Bone marrow (tissue), 2 donors: Measurements from ENCODE around the gene NTN4.
"Not testable (repeated sequence)": the region's sequence is repeated elsewhere in the genome, so short reads cannot be mapped to it uniquely, and the experiment has no call there.

Experiments used
- DNase-seq, 2 donors: peaks; one replicate each; lab custom pipeline; 2025; lab: John Stamatoyannopoulos, UW

Gene NTN4

DNA sequence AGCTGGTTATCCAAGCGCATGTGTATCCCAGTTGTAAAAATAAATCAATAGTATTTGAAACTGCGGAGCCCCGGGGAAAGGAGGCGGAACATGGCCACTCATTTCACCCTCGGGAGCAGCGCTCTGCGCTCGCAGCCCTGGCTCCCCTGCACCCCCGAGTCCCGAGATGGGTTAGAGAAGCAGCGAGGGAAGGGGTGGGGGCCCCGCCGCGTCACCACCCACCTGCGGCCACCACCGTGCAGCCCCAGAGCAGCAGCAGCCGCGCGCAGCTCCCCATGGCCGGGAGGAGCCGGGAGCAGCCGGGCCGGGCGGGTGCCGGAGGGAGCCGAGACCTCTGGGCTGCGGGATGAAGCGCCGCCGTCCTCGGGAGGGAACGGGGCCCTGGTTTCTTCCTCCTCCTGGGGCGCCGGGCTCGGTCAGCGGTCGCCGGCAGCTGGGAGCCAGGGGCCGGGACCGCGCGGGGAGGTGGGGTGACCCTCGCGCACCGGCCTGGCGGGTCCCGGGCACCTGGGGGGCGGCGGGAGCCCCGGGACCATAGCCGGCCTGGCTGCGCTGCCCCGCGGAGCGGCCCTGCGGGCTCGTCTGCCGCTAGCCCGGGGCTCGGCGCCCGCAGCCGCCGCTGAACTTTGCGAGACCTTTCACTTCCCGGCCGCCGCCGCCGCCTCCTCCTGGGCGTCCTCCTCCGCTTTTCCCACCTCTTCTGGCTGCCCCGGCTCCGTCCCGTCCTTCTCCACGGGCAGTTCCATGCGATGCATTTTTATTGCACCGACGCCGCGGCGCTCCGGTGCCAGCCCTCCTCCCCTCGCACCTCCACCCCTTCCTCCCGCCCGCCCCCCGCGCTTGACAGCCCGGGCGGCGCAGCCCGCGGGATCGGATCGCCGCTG lies at the start of gene NTN4:
Gene NTN4 (minus strand): TSS at position 732 of the 884 bp plus-strand sequence. CDS start 455 bp downstream, at position 277.
- no peak for DNase-seq

DNA sequence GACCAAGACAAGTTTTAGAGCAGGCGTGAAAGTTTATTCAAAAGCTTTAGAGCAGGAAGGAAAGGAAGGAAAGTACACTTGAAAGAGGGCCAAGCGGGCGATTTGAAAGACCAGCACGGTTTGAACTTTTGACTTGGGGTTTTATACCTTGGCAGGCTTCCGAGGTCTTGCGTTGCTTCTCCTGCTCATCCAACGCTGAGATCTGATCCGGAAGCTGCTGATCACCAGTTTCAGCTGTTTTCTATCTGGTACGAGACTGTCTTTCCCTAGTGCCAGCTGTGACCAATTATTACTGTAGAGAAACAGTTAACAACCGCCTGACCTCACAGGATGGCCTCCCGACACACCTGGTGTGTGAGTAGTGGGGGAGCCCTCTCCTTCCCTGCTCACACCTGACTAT lies 47.6 kb upstream of the NTN4 start:
- DNase-seq: no peak

DNA sequence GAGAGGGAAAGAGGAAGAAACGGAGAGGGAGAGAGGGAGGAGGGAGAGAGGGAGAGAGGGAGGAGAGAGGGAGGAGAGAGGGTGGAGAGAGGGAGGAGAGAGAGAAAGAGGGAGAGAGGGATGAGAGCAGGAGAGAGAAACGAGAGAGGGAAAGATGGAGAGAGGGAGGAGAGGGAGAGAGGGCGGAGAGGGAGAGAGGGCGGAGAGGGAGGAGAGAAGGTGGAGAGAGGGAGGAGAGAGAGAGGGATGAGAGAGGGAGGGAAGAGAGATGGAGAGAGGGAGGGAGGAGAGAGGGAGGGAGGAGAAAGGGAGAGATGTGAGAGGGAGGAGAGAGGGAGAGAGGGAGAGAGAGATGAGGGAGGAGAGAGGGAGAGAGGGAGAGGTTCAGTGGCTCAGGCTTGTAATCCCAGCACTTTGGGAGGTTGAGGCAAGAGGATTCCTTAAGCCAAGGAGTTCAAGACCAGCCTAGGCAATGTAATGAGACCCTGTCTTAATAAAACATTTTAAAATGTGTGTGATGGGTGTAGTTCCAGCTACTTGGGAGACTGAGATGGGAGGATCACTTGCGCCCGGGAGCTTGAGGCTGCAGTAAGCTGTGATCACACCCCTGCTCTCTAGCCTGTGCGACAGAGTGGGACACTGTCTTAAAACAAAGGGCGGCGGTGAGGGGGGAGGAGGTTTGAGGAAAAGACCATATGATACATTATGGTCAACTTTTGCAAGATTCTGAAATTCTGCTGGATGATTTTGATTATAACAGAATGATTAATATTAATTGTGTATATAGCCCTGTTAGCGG lies 46.9 kb upstream of the NTN4 start:
- DNase-seq: no peak

DNA sequence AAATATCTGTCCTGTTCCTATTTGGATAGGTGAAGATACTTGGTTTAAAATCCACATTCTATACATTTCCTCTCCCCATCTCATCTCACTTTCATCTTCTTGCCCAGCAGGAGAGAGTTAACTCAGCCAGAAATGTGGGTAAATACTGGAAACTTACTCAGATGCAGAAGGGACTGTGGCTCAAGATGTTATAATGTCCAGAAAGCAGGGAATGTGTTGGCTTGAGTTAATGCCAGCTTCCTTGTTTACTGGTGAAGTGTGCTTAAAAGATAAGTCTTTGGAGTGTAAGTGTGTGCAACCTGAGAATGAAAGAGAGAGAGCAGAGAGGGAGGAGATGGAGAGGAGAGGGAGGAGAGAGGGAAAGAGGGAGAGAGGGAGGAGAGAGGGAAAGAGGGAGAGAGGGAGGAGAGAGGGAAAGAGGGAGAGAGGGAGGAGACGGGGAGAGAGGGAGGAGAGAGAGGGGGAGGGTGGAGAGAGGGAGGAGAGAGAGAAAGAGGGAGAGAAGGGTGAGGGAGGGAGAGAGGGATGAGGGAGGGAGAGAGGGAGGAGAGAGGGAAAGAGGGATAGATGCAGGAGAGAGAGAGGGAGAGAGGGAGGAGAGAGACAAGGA lies 46.2 kb upstream of the NTN4 start:
- no peak for DNase-seq

GRCh38 chr12:95836185-95836609 lies 45.6 kb upstream of the NTN4 start:
- DNase-seq: no peak

DNA sequence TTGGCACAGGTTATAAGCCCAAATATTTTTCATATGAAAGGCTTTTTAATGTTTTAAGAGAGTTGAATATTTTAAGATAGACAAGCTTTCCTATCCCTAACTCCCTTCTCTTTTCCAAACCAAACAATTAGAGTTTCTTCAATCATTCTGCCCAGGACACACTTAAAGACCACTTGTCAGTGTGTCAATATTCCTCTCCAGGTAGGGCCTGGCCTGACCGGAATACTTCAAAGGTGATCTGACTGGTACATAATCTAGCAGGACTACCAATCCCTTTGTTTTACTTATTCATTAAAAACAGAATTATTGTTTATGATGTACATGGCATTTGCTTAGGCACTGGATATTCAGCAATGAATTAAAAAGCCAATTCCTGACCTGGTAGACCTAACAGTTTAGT lies 44.0 kb upstream of the NTN4 start:
- DNase-seq: no peak

DNA sequence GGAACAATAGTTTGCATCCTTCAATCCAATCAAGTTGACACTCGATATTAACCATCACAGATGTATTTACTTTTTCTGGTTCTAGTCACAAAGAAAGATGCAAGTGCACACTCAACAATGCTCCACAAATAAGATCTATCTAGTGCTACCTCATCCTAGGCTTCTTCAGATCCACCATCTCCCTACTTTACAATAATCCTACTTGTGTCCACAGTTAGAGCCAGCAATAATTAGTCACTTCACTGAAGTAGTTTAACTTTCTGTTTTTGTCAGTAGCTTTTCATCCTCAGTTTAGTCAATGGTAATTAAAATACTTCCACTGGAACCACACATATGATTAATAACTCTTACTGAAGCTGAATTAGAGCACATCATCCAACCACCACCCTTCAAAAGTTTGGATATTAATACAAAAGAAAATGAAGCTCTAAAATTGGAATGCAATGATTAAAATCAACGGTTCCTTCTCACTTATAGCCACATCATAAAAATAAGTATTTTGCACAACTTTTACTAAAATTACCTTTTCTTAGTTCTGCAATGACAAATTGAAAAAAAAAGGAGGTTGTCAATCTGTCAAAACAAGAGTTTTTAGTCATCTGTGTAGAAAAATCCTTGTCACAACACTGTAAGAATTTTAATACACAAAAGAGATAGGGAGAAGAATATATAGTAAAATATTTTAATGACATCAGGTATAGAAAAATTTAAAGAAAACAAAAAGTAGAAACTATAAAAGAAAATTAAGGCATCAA lies 39.9 kb upstream of the NTN4 start:
- DNase-seq: no peak

DNA sequence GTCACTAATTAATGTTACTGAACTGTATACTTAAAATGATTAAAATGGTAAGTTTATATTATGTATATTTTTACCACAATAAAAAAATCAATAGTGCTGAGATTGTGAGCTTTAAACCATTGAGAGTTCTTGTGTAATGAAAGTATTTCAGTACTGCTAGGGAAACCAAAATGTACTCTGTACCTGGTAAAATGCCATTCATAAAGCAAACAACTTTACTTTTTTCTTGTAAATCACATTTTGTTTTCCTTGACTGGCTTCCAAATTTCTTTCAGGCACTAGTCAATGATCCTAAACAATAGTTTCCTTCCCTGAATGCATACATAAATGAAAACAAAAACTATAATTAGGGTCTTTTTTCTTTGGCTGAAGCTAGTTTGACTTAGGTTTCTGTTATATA lies 38.8 kb upstream of the NTN4 start:
- DNase-seq: no peak

GRCh38 chr12:95820096-95820703 lies 29.6 kb upstream of the NTN4 start:
- DNase-seq: no peak

- no peak for DNase-seq
These were observed 25.2 kb upstream of the NTN4 start for GRCh38 chr12:95815632-95816212.

DNA sequence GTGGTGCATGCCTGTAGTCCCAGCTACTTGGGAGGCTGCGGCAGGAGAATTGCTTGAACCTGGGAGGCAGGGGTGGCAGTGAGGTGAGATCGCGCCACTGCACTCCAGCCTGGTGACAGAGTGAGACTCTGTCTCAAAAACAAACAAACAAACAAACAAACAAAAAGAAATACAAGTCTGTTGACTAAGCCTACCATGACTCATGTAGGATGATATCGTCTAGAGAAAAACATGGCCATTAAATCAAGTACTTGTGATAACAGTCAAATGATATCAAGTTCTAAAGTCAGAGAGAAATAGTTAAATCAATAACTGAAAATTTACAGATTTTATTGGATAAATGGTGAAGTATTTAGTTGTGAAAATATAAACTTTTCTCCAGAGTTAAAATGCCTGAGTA lies 21.6 kb upstream of the NTN4 start:
- DNase-seq: not testable (repeated sequence)

- DNase-seq: no peak
These were observed 19.8 kb upstream of the NTN4 start for GRCh38 chr12:95810411-95810810.

DNA sequence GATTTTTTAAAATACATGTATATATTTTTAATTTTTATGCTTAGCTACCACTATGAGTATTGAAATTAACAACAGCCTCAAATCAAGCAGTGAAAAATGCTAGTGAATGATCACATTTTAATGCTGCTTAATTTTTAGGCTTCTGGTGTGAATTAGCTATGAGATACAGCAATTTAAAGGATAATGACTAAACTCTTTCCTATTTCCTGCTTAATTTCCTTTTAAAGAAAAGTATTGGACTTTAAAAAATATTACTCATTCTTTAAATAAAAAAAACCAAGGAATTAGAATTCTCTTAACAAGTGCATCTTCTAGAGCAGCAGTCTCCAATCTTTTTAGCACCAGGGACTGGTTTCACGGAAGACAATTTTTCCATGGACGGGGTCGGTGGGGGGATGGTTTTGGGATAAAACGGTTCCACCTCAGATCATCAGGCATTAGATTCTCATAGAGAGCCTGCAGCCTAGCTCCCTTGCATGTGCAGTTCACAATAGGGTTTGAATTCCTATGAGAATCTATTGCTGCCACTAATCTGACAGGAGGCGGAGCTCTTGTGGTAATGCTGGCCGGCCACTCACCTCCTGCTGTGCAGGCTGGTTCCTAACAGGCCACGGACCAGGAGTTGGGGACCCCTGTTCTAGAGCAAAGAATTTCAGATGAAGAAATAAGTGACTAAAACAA lies 18.6 kb upstream of the NTN4 start:
- no peak for DNase-seq

GRCh38 chr12:95808146-95808545 lies 17.6 kb upstream of the NTN4 start:
- DNase-seq: no peak

- no peak for DNase-seq
These were observed 15.5 kb upstream of the NTN4 start for GRCh38 chr12:95805864-95806671.

GRCh38 chr12:95804291-95804690 lies 13.7 kb upstream of the NTN4 start:
- DNase-seq: no peak

DNA sequence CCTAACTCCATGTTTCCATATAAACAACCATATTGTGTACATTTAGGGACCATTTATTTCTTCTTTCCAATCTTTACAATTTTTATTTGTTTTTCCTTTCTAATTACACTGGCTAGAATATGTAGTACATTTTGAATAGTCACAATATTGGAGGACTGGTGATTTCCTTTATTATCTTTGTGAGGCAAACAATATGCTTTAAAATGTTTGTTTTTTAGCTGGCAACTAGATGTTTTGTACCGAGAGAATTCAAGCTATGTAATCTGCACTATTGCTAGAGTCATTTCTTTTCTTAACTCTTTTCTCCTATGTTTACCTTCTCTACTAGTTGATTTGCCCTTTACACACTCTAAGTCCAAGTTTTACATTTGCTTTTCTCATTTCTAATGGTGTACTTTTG lies 13.3 kb upstream of the NTN4 start:
- DNase-seq: no peak

- no peak for DNase-seq
These were observed 12.1 kb upstream of the NTN4 start for GRCh38 chr12:95802482-95803270.

GRCh38 chr12:95796982-95797289 lies 6.4 kb upstream of the NTN4 start:
- DNase-seq: no peak
